Hepatocyte (in vitro differentiated cells): ENCODE results near the gene RBFOX1. TPM values are rescaled to one million over a fixed set of nuclear protein-coding genes. Genes with fewer than 3 reads are reported as not detected.

Experiments used
- DNase-seq: peaks from one replicate; pipeline ENCODE4 v3.0.0-alpha.2; 2016; ENCODE audit warnings: low spot score
- H2AFZ ChIP-seq: fragments of 200-600 bp; sonication (generic); 2 replicates; pipeline ENCODE4 v1.6.0; 2016; ENCODE audit warnings: antibody characterized with exemption, mild to moderate bottlenecking
- H3K27ac ChIP-seq: fragments of 200-600 bp; sonication (generic); 2 replicates; pipeline ENCODE4 v1.5.1; 2016; ENCODE audit warnings: mild to moderate bottlenecking
- H3K27me3 ChIP-seq: fragments of 200-600 bp; sonication (generic); 2 replicates; pipeline ENCODE4 v1.6.1; 2016
- H3K36me3 ChIP-seq: fragments of 200-600 bp; sonication (generic); replicated peaks from 2 replicates; pipeline ENCODE4 v1.5.1; 2016; ENCODE audit warnings: low read depth; ENCODE audit not compliant: insufficient read depth
- H3K4me1 ChIP-seq: fragments of 200-600 bp; sonication (generic); 2 replicates; pipeline ENCODE4 v1.5.1; 2016; ENCODE audit warnings: mild to moderate bottlenecking, moderate library complexity; ENCODE audit not compliant: insufficient read depth
- H3K4me2 ChIP-seq: fragments of 200-600 bp; sonication (generic); 2 replicates; pipeline ENCODE4 v1.6.0; 2016
- H3K4me3 ChIP-seq: fragments of 200-600 bp; sonication (generic); 2 replicates; pipeline ENCODE4 v1.5.1; 2016; ENCODE audit warnings: mild to moderate bottlenecking
- H3K79me2 ChIP-seq: fragments of 200-600 bp; sonication (generic); 2 replicates; pipeline ENCODE4 v1.6.0; 2017; ENCODE audit warnings: mild to moderate bottlenecking
- H3K9me2 ChIP-seq: fragments of 200-600 bp; sonication (generic); replicated peaks from 2 replicates; pipeline ENCODE4 v1.6.0; 2017; ENCODE audit warnings: mild to moderate bottlenecking; ENCODE audit not compliant: insufficient read depth
- H3K9me3 ChIP-seq: fragments of 200-600 bp; sonication (generic); 2 replicates; pipeline ENCODE4 v1.5.1; 2016; ENCODE audit warnings: low read depth, mild to moderate bottlenecking
- H4K20me1 ChIP-seq: fragments of 200-600 bp; sonication (generic); 2 replicates; pipeline ENCODE4 v1.6.0; 2016; ENCODE audit warnings: mild to moderate bottlenecking; ENCODE audit not compliant: insufficient read depth, poor library complexity, severe bottlenecking
- CTCF ChIP-seq: fragments of 200-600 bp; sonication (generic); IDR thresholded peaks from 2 replicates; pipeline ENCODE4 v1.5.1; 2016; ENCODE audit warnings: antibody characterized with exemption, mild to moderate bottlenecking; ENCODE audit not compliant: poor library complexity
- EZH2 ChIP-seq: fragments of 200-600 bp; sonication (generic); IDR thresholded peaks from 2 replicates; pipeline ENCODE4 v1.6.1; 2016; ENCODE audit warnings: antibody characterized with exemption, mild to moderate bottlenecking, borderline replicate concordance
- EZH2phosphoT487 ChIP-seq: fragments of 200-600 bp; sonication (generic); IDR thresholded peaks from one replicate; pipeline ENCODE4 v1.6.1; 2018; ENCODE audit warnings: antibody characterized with exemption, mild to moderate bottlenecking, low read depth, moderate library complexity; ENCODE audit not compliant: unreplicated experiment, severe bottlenecking
- WGBS: methylation state at CpG from one replicate; pipeline ENCODE4 v1.1.6; 2016; ENCODE audit warnings: low lambda C conversion rate; ENCODE audit errors: missing lambda C conversion rate; 5-methylcytosine and 5-hydroxymethylcytosine counted together
- polyA plus RNA-seq: library from polyadenylated mRNA; unstranded; fragments of >200 nt; fragmentation: Nextera tagmentation; extraction: Ambion mirVana; gene quantifications from 2 replicates; pipeline ENCODE4 v1.2.1, GENCODE V29; 2016
- total RNA-seq: library from RNA; depleted of rRNA; stranded (reverse); fragments of >200 nt; gene quantifications from 2 replicates; pipeline ENCODE4 v1.2.3, GENCODE V29; 2014

Gene RBFOX1
- total and polyA plus RNA-seq, 2 experiments from 2014 or later: 1.00 to 1.2 TPM

GRCh38 chr16:7458144-7458543 lies 125.5 kb downstream of the RBFOX1 start:
- TF ChIP-seq EZH2: no peak
- no peak for TF ChIP-seq CTCF
- no peak for TF ChIP-seq EZH2phosphoT487
- Histone ChIP-seq H3K4me2 (no peak overlapping the region), H3K9me2 (no peaks in the 10 kb centered on the region), H3K36me3 (no peaks in the 10 kb centered on the region), H4K20me1 (no peaks in the 10 kb centered on the region), H3K4me1 (no peaks in the 10 kb centered on the region), H2AFZ (no peak overlapping the region), H3K27ac (no peak overlapping the region), H3K4me3 (no peak overlapping the region), H3K79me2 (no peaks in the 10 kb centered on the region), H3K9me3 (no peaks in the 10 kb centered on the region), H3K27me3 (no peaks in the 10 kb centered on the region)
- DNase-seq: no peak
- 76% methylated on average over 3 of the region's 3 CpGs for WGBS

- WGBS: 92% methylated on average over 3 of the region's 3 CpGs
- TF ChIP-seq EZH2: no peak
- TF ChIP-seq EZH2phosphoT487: no peak
- no peak for TF ChIP-seq CTCF
- H3K79me2 ChIP-seq: no peaks in the 10 kb centered on the region
- H3K9me2 ChIP-seq: no peaks in the 10 kb centered on the region
- H3K9me3 ChIP-seq: no peaks in the 10 kb centered on the region
- DNase-seq: no peak
- no peaks in the 10 kb centered on the region for H4K20me1 ChIP-seq
- H3K27ac ChIP-seq: no peak overlapping the region
- no peaks in the 10 kb centered on the region for H3K4me1 ChIP-seq
- H3K27me3 ChIP-seq: no peaks in the 10 kb centered on the region
- no peak overlapping the region for H2AFZ ChIP-seq
- H3K36me3 ChIP-seq: no peaks in the 10 kb centered on the region
- no peak overlapping the region for H3K4me3 ChIP-seq
- H3K4me2 ChIP-seq: no peak overlapping the region
Observed at GRCh38 chr16:7470344-7470743, 137.7 kb downstream of the RBFOX1 start.

GRCh38 chr16:7471268-7471667 lies 138.6 kb downstream of the RBFOX1 start:
- Histone ChIP-seq H3K79me2 (no peaks in the 10 kb centered on the region), H3K4me2 (no peak overlapping the region), H2AFZ (no peak overlapping the region), H3K36me3 (no peaks in the 10 kb centered on the region), H3K4me1 (no peaks in the 10 kb centered on the region), H3K27me3 (no peaks in the 10 kb centered on the region), H3K4me3 (no peak overlapping the region), H4K20me1 (no peaks in the 10 kb centered on the region), H3K9me2 (no peaks in the 10 kb centered on the region), H3K27ac (no peak overlapping the region), H3K9me3 (no peaks in the 10 kb centered on the region)
- 0% methylated on average over 1 of the region's 1 CpG for WGBS
- TF ChIP-seq EZH2 (no peak), EZH2phosphoT487 (no peak), CTCF (no peak)
- no peak for DNase-seq

GRCh38 chr16:7482032-7482431 lies 149.4 kb downstream of the RBFOX1 start:
- Histone ChIP-seq H3K36me3 (no peaks in the 10 kb centered on the region), H3K79me2 (no peaks in the 10 kb centered on the region), H3K27me3 (peaks cover 4% of the 10 kb centered on the region), H4K20me1 (no peaks in the 10 kb centered on the region), H3K9me2 (no peaks in the 10 kb centered on the region), H3K9me3 (no peaks in the 10 kb centered on the region), H3K4me1 (no peaks in the 10 kb centered on the region), H2AFZ (no peak overlapping the region), H3K27ac (no peak overlapping the region), H3K4me2 (no peak overlapping the region), H3K4me3 (no peak overlapping the region)
- DNase-seq: no peak
- 89% methylated on average over 10 of the region's 10 CpGs for WGBS
- no peak for TF ChIP-seq CTCF
- TF ChIP-seq EZH2: no peak
- no peak for TF ChIP-seq EZH2phosphoT487
